Neural progenitor cell (in vitro differentiated cells): ENCODE data around the gene RBM33. TPM values are rescaled to one million over a fixed set of nuclear protein-coding genes. Genes with fewer than 3 reads are reported as not detected.

Experiments
- DNase-seq: peaks from one replicate; pipeline ENCODE4 v3.0.0-alpha.2; 2016; ENCODE audit warnings: low spot score
- H2AFZ ChIP-seq: fragments of 200-600 bp; sonication (generic); replicated peaks from 2 replicates; pipeline ENCODE4 v1.6.1; 2016; ENCODE audit warnings: antibody characterized with exemption
- H3F3A ChIP-seq: fragments of 200-600 bp; sonication (generic); 2 replicates; pipeline ENCODE4 v1.6.1; 2016; ENCODE audit warnings: antibody characterized with exemption, low read depth
- H3K27ac ChIP-seq: fragments of 200-600 bp; sonication (generic); 2 replicates; pipeline ENCODE4 v1.5.1; 2016; ENCODE audit warnings: mild to moderate bottlenecking
- H3K27me3 ChIP-seq: fragments of 200-600 bp; sonication (generic); 2 replicates; pipeline ENCODE4 v1.6.1; 2016; ENCODE audit warnings: mild to moderate bottlenecking, moderate library complexity
- H3K36me3 ChIP-seq: fragments of 200-600 bp; sonication (generic); 2 replicates; pipeline ENCODE4 v1.5.1; 2016
- H3K4me1 ChIP-seq: fragments of 200-600 bp; sonication (generic); 2 replicates; pipeline ENCODE4 v1.6.1; 2016; ENCODE audit warnings: mixed run types
- H3K4me2 ChIP-seq: fragments of 200-600 bp; sonication (generic); 2 replicates; pipeline ENCODE4 v1.6.1; 2016
- H3K4me3 ChIP-seq: fragments of 200-600 bp; sonication (generic); 2 replicates; pipeline ENCODE4 v1.5.1; 2016
- H3K79me2 ChIP-seq: fragments of 200-600 bp; sonication (generic); 2 replicates; pipeline ENCODE4 v1.6.1; 2016; ENCODE audit warnings: low read depth
- H3K9ac ChIP-seq: fragments of 200-600 bp; sonication (generic); 2 replicates; pipeline ENCODE4 v1.6.1; 2016
- H3K9me3 ChIP-seq: fragments of 200-600 bp; sonication (generic); 2 replicates; pipeline ENCODE4 v1.5.1; 2016; ENCODE audit warnings: low read depth
- H4K20me1 ChIP-seq: fragments of 200-600 bp; sonication (generic); 2 replicates; pipeline ENCODE4 v1.6.1; 2016; ENCODE audit warnings: low read depth
- H3K27ac Mint-ChIP-seq: 3 replicates; pipeline ENCODE4 v1.8.0; 2021; ENCODE audit warnings: mixed read lengths
- H3K27me3 Mint-ChIP-seq: 2 replicates; pipeline ENCODE4 v1.8.0; 2022; ENCODE audit warnings: low read depth, mild to moderate bottlenecking, inconsistent platforms, moderate library complexity, mixed read lengths; ENCODE audit not compliant: insufficient read depth
- H3K36me3 Mint-ChIP-seq: 3 replicates; pipeline ENCODE4 v1.8.0; 2021; ENCODE audit warnings: mixed read lengths
- H3K4me1 Mint-ChIP-seq: 3 replicates; pipeline ENCODE4 v1.8.0; 2021; ENCODE audit warnings: mixed read lengths
- H3K4me3 Mint-ChIP-seq: 3 replicates; pipeline ENCODE4 v1.8.0; 2021; ENCODE audit warnings: mild to moderate bottlenecking, moderate library complexity, mixed read lengths
- H3K9me3 Mint-ChIP-seq: 3 replicates; pipeline ENCODE4 v1.8.0; 2020; ENCODE audit warnings: mixed read lengths
- EZH2 ChIP-seq: fragments of 200-600 bp; sonication (generic); IDR thresholded peaks from 2 replicates; pipeline ENCODE4 v1.6.1; 2017; ENCODE audit warnings: antibody characterized with exemption, mild to moderate bottlenecking, moderate library complexity
- EZH2phosphoT487 ChIP-seq: fragments of 200-600 bp; sonication (generic); IDR thresholded peaks from 2 replicates; pipeline ENCODE4 v1.6.1; 2017; ENCODE audit warnings: antibody characterized with exemption
- total RNA-seq: library from RNA; depleted of rRNA; stranded (reverse); fragments of >200 nt; gene quantifications from 2 replicates; pipeline ENCODE4 v1.2.3, GENCODE V29; 2015; ENCODE audit warnings: low replicate concordance
- TF ChIP-seq, protein P1 (sequence below): fragments of 200-600 bp; sonication (generic); IDR thresholded peaks from 2 replicates; pipeline ENCODE4 v1.5.1; 2017; ENCODE audit warnings: antibody characterized with exemption, mild to moderate bottlenecking

RBM33 gene
- total RNA-seq, 1 donor from 2014 or later, result 48.6 TPM

DNA sequence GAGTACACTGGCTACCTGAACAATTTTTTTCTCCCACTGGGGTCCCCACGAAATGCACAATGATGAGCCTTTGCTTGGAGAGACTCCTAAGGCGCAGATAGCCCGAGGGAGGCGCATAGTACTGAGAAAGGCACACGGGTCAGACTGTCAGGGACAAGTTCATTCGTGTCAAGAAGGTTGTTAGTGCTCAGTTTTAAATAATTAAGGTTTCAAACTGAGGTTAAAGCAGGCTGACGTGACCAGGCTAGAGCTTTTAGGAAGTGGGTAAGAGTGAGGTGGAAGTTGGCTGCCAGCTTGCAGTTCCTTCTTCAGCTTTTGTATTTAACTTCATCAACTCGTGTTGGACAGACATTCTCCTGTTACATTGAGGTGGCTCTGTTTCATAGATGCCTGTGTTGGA is 31.6 kb downstream of the RBM33 start:
- H3K79me2 ChIP-seq, result peaks cover 82% of the 10 kb centered on the region
- H3K9me3 ChIP-seq, result no peaks in the 10 kb centered on the region

DNA sequence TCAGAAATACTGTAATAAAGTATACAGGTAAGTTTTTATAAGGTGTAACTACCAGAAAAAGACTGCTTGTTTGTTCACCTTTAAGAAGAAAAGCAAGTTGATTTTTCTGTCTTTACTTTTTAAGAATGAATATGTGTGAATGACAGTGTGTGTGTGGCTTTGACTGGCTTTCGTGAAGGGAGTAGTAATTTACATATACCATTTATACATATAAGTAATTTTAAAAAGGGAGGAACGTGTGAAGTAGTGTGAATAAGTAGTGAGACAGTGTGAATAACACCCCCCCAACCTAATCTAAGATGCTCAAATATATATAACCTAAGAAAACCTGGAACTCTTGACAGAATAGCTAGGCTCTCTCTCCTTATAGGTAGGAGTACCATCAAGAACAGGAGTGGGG is 33.2 kb downstream of the RBM33 start:
- no peaks in the 10 kb centered on the region for H3K9me3 ChIP-seq
- no peak for TF ChIP-seq EZH2phosphoT487
- TF ChIP-seq, protein P1, sequence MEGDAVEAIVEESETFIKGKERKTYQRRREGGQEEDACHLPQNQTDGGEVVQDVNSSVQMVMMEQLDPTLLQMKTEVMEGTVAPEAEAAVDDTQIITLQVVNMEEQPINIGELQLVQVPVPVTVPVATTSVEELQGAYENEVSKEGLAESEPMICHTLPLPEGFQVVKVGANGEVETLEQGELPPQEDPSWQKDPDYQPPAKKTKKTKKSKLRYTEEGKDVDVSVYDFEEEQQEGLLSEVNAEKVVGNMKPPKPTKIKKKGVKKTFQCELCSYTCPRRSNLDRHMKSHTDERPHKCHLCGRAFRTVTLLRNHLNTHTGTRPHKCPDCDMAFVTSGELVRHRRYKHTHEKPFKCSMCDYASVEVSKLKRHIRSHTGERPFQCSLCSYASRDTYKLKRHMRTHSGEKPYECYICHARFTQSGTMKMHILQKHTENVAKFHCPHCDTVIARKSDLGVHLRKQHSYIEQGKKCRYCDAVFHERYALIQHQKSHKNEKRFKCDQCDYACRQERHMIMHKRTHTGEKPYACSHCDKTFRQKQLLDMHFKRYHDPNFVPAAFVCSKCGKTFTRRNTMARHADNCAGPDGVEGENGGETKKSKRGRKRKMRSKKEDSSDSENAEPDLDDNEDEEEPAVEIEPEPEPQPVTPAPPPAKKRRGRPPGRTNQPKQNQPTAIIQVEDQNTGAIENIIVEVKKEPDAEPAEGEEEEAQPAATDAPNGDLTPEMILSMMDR, result no peak
- no peak for TF ChIP-seq EZH2
- Mint-ChIP-seq H3K36me3 (peaks cover 33% of the 10 kb centered on the region), H3K27me3 (no peaks in the 10 kb centered on the region), H3K4me3 (no peak overlapping the region), H3K9me3 (no peaks in the 10 kb centered on the region), H3K27ac (no peak overlapping the region), H3K4me1 (no peaks in the 10 kb centered on the region)
- H3K27ac ChIP-seq, result no peak overlapping the region
- DNase-seq, result no peak
- peaks cover 16% of the 10 kb centered on the region for H3K36me3 ChIP-seq
- no peaks in the 10 kb centered on the region for H3K4me1 ChIP-seq
- H3K79me2 ChIP-seq, result peaks cover 78% of the 10 kb centered on the region
- peaks cover 3% of the 10 kb centered on the region for H3F3A ChIP-seq
- H3K27me3 ChIP-seq, result no peaks in the 10 kb centered on the region
- H3K4me2 ChIP-seq, result no peak overlapping the region
- H4K20me1 ChIP-seq, result peaks cover 58% of the 10 kb centered on the region
- no peak overlapping the region for H3K4me3 ChIP-seq
- H2AFZ ChIP-seq, result no peak overlapping the region
- H3K9ac ChIP-seq, result no peak overlapping the region

More for the DNA sequence above, 31.6 kb downstream of the RBM33 start:
- H3K27ac Mint-ChIP-seq, result no peak overlapping the region
- H3F3A ChIP-seq, result peaks cover 8% of the 10 kb centered on the region
- no peaks in the 10 kb centered on the region for H3K9me3 Mint-ChIP-seq
- no peaks in the 10 kb centered on the region for H3K27me3 ChIP-seq
- TF ChIP-seq, protein P1, result no peak
- peaks cover 21% of the 10 kb centered on the region for H3K36me3 Mint-ChIP-seq
- H3K4me2 ChIP-seq, result no peak overlapping the region
- H3K4me3 ChIP-seq, result no peak overlapping the region
- H3K4me1 ChIP-seq, result no peaks in the 10 kb centered on the region
- no peak overlapping the region for H3K27ac ChIP-seq
- H3K4me1 Mint-ChIP-seq, result no peaks in the 10 kb centered on the region
- peaks cover 11% of the 10 kb centered on the region for H3K36me3 ChIP-seq
- no peaks in the 10 kb centered on the region for H3K27me3 Mint-ChIP-seq
- no peak for DNase-seq
- H3K4me3 Mint-ChIP-seq, result no peak overlapping the region
- no peak overlapping the region for H3K9ac ChIP-seq
- H4K20me1 ChIP-seq, result peaks cover 59% of the 10 kb centered on the region
- H2AFZ ChIP-seq, result no peak overlapping the region

DNA sequence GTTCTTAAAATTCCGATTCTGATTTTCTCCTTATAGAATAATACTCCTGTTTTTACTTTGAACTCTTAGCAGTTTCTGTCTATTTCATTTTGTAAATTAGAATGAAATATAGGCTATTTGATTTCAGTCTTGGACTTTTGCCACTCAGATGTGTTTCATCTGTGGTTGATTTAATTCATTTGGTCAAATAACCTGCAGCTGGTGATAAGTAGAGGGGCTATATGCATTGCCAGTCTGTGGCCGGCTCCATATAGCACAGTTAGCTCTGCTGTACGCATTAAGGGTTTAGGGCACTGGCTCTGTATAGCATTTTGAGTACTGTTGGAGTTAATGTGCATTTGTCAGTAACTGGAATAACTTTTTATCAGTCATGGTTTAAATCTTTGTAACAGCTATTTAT is 35.7 kb downstream of the RBM33 start:
- Mint-ChIP-seq H3K4me3 (no peak overlapping the region), H3K9me3 (no peaks in the 10 kb centered on the region), H3K27me3 (no peaks in the 10 kb centered on the region), H3K36me3 (peaks cover 39% of the 10 kb centered on the region), H3K4me1 (peaks cover 19% of the 10 kb centered on the region), H3K27ac (no peak overlapping the region)
- Histone ChIP-seq H3K27ac (no peak overlapping the region), H4K20me1 (peaks cover 78% of the 10 kb centered on the region), H3K4me1 (peaks cover 11% of the 10 kb centered on the region), H2AFZ (no peak overlapping the region), H3K36me3 (peaks cover 16% of the 10 kb centered on the region), H3K4me2 (no peak overlapping the region), H3F3A (peaks cover 2% of the 10 kb centered on the region), H3K27me3 (no peaks in the 10 kb centered on the region), H3K79me2 (peaks cover 83% of the 10 kb centered on the region), H3K4me3 (no peak overlapping the region), H3K9me3 (no peaks in the 10 kb centered on the region), H3K9ac (no peak overlapping the region)
- TF ChIP-seq EZH2phosphoT487 (no peak), EZH2 (no peak)
- TF ChIP-seq, protein P1, result no peak
- no peak for DNase-seq
